K562 (cell line): Measurements from ENCODE around the gene PHLDA3. TPM values are rescaled to one million over a fixed set of nuclear protein-coding genes. Genes with fewer than 3 reads are reported as not detected.

Experiments used
- CTCF ChIP-seq, 3 experiments: IDR thresholded peaks in 2 of 3; conservative IDR thresholded peaks in 1 of 3; 2 replicates each; pipeline ENCODE4 v1.5.1; 2011 to 2012; ENCODE audit warnings: low read length in 3 of 3, mild to moderate bottlenecking in 3 of 3, control low read depth in 2 of 3, improper control_type of control experiment in 1 of 3, inconsistent platforms in 1 of 3, low read depth in 1 of 3, mixed read lengths in 1 of 3, moderate library complexity in 1 of 3; ENCODE audit not compliant: insufficient read depth in 2 of 3
- ELK3 ChIP-seq: fragments of 450-650 bp; formaldehyde crosslinking; IDR thresholded peaks from 2 replicates; pipeline ENCODE4 v1.4.0; 2020; ENCODE audit warnings: mild to moderate bottlenecking
- HMGXB4 ChIP-seq: sonication (generic); formaldehyde crosslinking; IDR thresholded peaks from 2 replicates; pipeline ENCODE4 v1.8.1; 2023; ENCODE audit warnings: mild to moderate bottlenecking, missing genetic modification reagents
- MBD1 ChIP-seq: fragments of 250-450 bp; sonication (Bioruptor Pico); IDR thresholded peaks from 2 replicates; pipeline ENCODE4 v1.8.0; 2022; ENCODE audit warnings: inconsistent platforms
- MEF2A ChIP-seq: IDR thresholded peaks from 2 replicates; pipeline ENCODE4 v1.6.1; 2011; ENCODE audit warnings: low read depth, mild to moderate bottlenecking, low read length, moderate library complexity; ENCODE audit not compliant: control insufficient read depth
- NFRKB ChIP-seq: fragments of 450-650 bp; IDR thresholded peaks from 2 replicates; pipeline ENCODE4 v1.6.1; 2016; ENCODE audit warnings: low read depth
- NR1H2 ChIP-seq: sonication (generic); formaldehyde crosslinking; IDR thresholded peaks from 2 replicates; pipeline ENCODE4 v1.4.0; 2020; ENCODE audit warnings: mild to moderate bottlenecking, missing genetic modification reagents
- ZBTB40 ChIP-seq, 2 experiments: fragments of 450-650 bp in 1 of 2; sonication (generic) in 1 of 2; formaldehyde crosslinking in 1 of 2; IDR thresholded peaks; 2 replicates each; pipeline versions ENCODE4 v1.7.1 to v1.9.0; 2016 to 2022; ENCODE audit warnings: inconsistent platforms in 1 of 2, mild to moderate bottlenecking in 1 of 2, missing genetic modification reagents in 1 of 2
- ZNF165 ChIP-seq: fragments of 250-450 bp; sonication (Bioruptor Pico); IDR thresholded peaks from 2 replicates; pipeline ENCODE4 v1.4.0; 2020; ENCODE audit warnings: borderline replicate concordance
- polyA plus RNA-seq, 8 experiments: library from polyadenylated mRNA; depleted of rRNA in 4 of 8; stranded (reverse) in 5 of 8; unstranded in 3 of 8; fragments of >200 nt; fragmentation: Nextera tagmentation in 2 of 8; fragmentation: Illumina TruSeq in 1 of 8; extraction: Ambion mirVana in 2 of 8; extraction: Trizol in 1 of 8; gene quantifications; 2 replicates each; pipeline versions ENCODE4 v1.2.1 to v1.2.3, GENCODE V29; 2011 to 2014; ENCODE audit warnings: inconsistent platforms in 1 of 8, missing spikeins in 1 of 8
- total RNA-seq, 7 experiments: library from RNA; depleted of rRNA in 6 of 7; stranded (reverse); fragments of >200 nt in 6 of 7; fragmentation: Illumina TruSeq in 2 of 7; extraction: Trizol in 2 of 7; gene quantifications; 2 replicates each; pipeline versions ENCODE4 v1.2.1 to v1.2.3, GENCODE V29; 2011 to 2021; ENCODE audit warnings: low replicate concordance in 1 of 7

Gene PHLDA3
- total and polyA plus RNA-seq, 9 of the 15 experiments (the other 6 are each of a cell fraction or from before 2014, with no cell fraction given), result 0.11 to 0.27 TPM; not detected in 7

- TF ChIP-seq ELK3 (CRISPR knock-in tag), result no peak
- no peak for TF ChIP-seq ZBTB40 (IDR thresholded peaks at IDR 0.05)
- TF ChIP-seq ZBTB40 (CRISPR knock-in tag; IDR thresholded peaks at IDR 0.05), result no peak
- no peak for TF ChIP-seq MEF2A
- no peak for TF ChIP-seq HMGXB4 (CRISPR knock-in tag)
- no peak for TF ChIP-seq MBD1 (CRISPR knock-in tag)
- no peak for TF ChIP-seq NR1H2
- TF ChIP-seq CTCF (IDR thresholded peaks at IDR 0.05 in 2 of 3, conservative IDR thresholded peaks at IDR 0.05 in 1 of 3; ENCODE audit: insufficient read depth in 2 of 3, low read depth in 1 of 3, low read length in 3 of 3), result peak; percentile 98
- TF ChIP-seq NFRKB, result no peak
- TF ChIP-seq ZNF165 (CRISPR knock-in tag), result no peak
Observed at GRCh38 chr1:201481761-201482493, 12.9 kb upstream of the PHLDA3 start (continued).
